Mesenchymal stem cell (in vitro differentiated cells and primary cell): ENCODE results near the gene PLPPR4.
"Not testable (repeated sequence)": the region's sequence is repeated elsewhere in the genome, so short reads cannot be mapped to it uniquely, and the experiment has no call there.

ENCODE experiments used
- DNase-seq: peaks from one replicate; pipeline ENCODE4 v3.0.0-alpha.2; 2013
- H2AFZ ChIP-seq: one replicate; pipeline ENCODE4 v1.6.1; 2013; ENCODE audit warnings: low read depth, mild to moderate bottlenecking, control low read depth, inconsistent platforms, low read length, moderate library complexity
- H2AK5ac ChIP-seq: 2 replicates; pipeline ENCODE4 v1.6.1; 2013; ENCODE audit warnings: low read length, moderate library complexity, mild to moderate bottlenecking, inconsistent platforms; ENCODE audit not compliant: severe bottlenecking
- H2BK120ac ChIP-seq: one replicate; pipeline ENCODE4 v1.6.1; 2013; ENCODE audit warnings: low read depth, mild to moderate bottlenecking, inconsistent platforms, low read length, moderate library complexity
- H2BK12ac ChIP-seq, 2 experiments: one replicate each; pipeline ENCODE4 v1.6.1; 2013; ENCODE audit warnings: inconsistent platforms in 2 of 2, low read length in 2 of 2, mild to moderate bottlenecking in 2 of 2, moderate library complexity in 2 of 2, control low read depth in 1 of 2
- H2BK15ac ChIP-seq: one replicate; pipeline ENCODE4 v1.6.1; 2013; ENCODE audit warnings: mild to moderate bottlenecking, low read depth, inconsistent platforms; ENCODE audit not compliant: poor library complexity, severe bottlenecking
- H2BK5ac ChIP-seq: 2 replicates; pipeline ENCODE4 v1.6.1; 2013; ENCODE audit warnings: low read depth, mild to moderate bottlenecking, low read length, control low read depth, inconsistent platforms; ENCODE audit not compliant: poor library complexity, severe bottlenecking
- H3K14ac ChIP-seq, 2 experiments: one replicate each; pipeline ENCODE4 v1.6.1; 2013; ENCODE audit warnings: inconsistent platforms in 2 of 2, low read length in 2 of 2, control low read depth in 1 of 2, mild to moderate bottlenecking in 1 of 2, moderate library complexity in 1 of 2
- H3K18ac ChIP-seq, 2 experiments: one replicate each; pipeline ENCODE4 v1.6.1; 2013; ENCODE audit warnings: inconsistent platforms in 2 of 2, low read length in 2 of 2, control low read depth in 1 of 2, low read depth in 1 of 2, mild to moderate bottlenecking in 1 of 2
- H3K23ac ChIP-seq, 2 experiments: one replicate each; pipeline ENCODE4 v1.6.1; 2013; ENCODE audit warnings: inconsistent platforms in 2 of 2, low read length in 2 of 2, mild to moderate bottlenecking in 2 of 2, moderate library complexity in 2 of 2, control low read depth in 1 of 2
- H3K27ac ChIP-seq: 2 replicates; pipeline ENCODE4 v1.5.1; 2013; ENCODE audit warnings: mild to moderate bottlenecking, moderate library complexity, low read length, control low read depth, inconsistent platforms; ENCODE audit not compliant: poor library complexity, severe bottlenecking
- H3K27me3 ChIP-seq, 2 experiments: 2 replicates each; pipeline versions ENCODE4 v1.6.1 to v1.7.0; 2013; ENCODE audit warnings: low read length in 2 of 2, mild to moderate bottlenecking in 2 of 2, moderate library complexity in 2 of 2, control low read depth in 1 of 2, inconsistent platforms in 1 of 2; ENCODE audit not compliant: control insufficient read depth in 1 of 2, insufficient read depth in 1 of 2
- H3K36me3 ChIP-seq, 2 experiments: 2 replicates each; pipeline versions ENCODE4 v1.6.1 to v1.7.0; 2013; ENCODE audit warnings: low read length in 2 of 2, control low read depth in 1 of 2, inconsistent platforms in 1 of 2, low read depth in 1 of 2, mild to moderate bottlenecking in 1 of 2; ENCODE audit not compliant: insufficient read depth in 2 of 2, control insufficient read depth in 1 of 2
- H3K4ac ChIP-seq, 2 experiments: one replicate each; pipeline ENCODE4 v1.6.1; 2013; ENCODE audit warnings: inconsistent platforms in 2 of 2, low read length in 2 of 2, mild to moderate bottlenecking in 2 of 2, moderate library complexity in 2 of 2, control low read depth in 1 of 2, low read depth in 1 of 2
- H3K4me1 ChIP-seq: 2 replicates; pipeline ENCODE4 v1.6.1; 2013; ENCODE audit warnings: low read depth, low read length, control low read depth; ENCODE audit not compliant: control insufficient read depth, insufficient read depth
- H3K4me2 ChIP-seq: 2 replicates; pipeline ENCODE4 v1.6.1; 2013; ENCODE audit warnings: low read length, mild to moderate bottlenecking, inconsistent platforms; ENCODE audit not compliant: poor library complexity, severe bottlenecking
- H3K4me3 ChIP-seq, 2 experiments: 2 replicates each; pipeline versions ENCODE4 v1.5.1 to v1.7.0; 2013; ENCODE audit warnings: low read length in 2 of 2, mild to moderate bottlenecking in 2 of 2, control low read depth in 1 of 2, low read depth in 1 of 2; ENCODE audit not compliant: insufficient read depth in 1 of 2
- H3K79me1 ChIP-seq: replicated peaks from 2 replicates; pipeline ENCODE4 v1.6.1; 2013; ENCODE audit warnings: mild to moderate bottlenecking, control low read depth, low read length, inconsistent platforms; ENCODE audit not compliant: poor library complexity, severe bottlenecking
- H3K9ac ChIP-seq: 2 replicates; pipeline ENCODE4 v1.7.0; 2013; ENCODE audit warnings: mild to moderate bottlenecking, low read length, moderate library complexity
- H3K9me3 ChIP-seq: 2 replicates; pipeline ENCODE4 v1.7.0; 2013; ENCODE audit warnings: mild to moderate bottlenecking, low read length; ENCODE audit not compliant: control insufficient read depth
- H4K8ac ChIP-seq: one replicate; pipeline ENCODE4 v1.6.1; 2013; ENCODE audit warnings: inconsistent platforms, mild to moderate bottlenecking, low read length, moderate library complexity
- H4K91ac ChIP-seq: one replicate; pipeline ENCODE4 v1.6.1; 2013; ENCODE audit warnings: mild to moderate bottlenecking, low read length, inconsistent platforms
- WGBS: methylation state at CpG from one replicate; pipeline ENCODE4 v1.1.7; 2013; ENCODE audit warnings: mixed read lengths; 5-methylcytosine and 5-hydroxymethylcytosine counted together

Gene PLPPR4

DNA sequence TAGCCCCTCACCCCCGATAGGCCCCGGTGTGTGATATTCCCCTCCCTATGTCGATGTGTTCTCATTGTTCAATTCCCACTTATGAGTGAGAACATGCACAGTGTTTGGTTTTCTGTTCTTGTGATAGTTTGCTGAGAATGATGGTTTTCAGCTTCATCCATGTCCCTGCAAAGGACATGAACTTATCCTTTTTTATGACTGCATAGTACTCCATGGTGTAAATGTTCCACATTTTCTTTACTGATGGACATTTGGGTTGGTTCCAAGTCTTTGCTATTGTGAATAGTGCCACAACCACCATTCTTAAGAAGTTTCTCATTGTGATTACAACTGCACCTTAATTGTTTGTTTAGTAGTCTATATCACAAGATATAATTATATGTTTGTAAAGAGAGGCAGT is 3.9 kb upstream of the PLPPR4 start:
- H2BK120ac ChIP-seq, H3K27ac ChIP-seq, H2BK5ac ChIP-seq, H3K36me3 ChIP-seq, H3K4me3 ChIP-seq, H3K4me2 ChIP-seq, H2AK5ac ChIP-seq, H3K4ac ChIP-seq, H3K14ac ChIP-seq, H3K23ac ChIP-seq, H2BK15ac ChIP-seq, H3K4me1 ChIP-seq, H4K8ac ChIP-seq, H3K9ac ChIP-seq, DNase-seq, H3K9me3 ChIP-seq, H3K79me1 ChIP-seq, H3K18ac ChIP-seq, H2AFZ ChIP-seq, H2BK12ac ChIP-seq, H4K91ac ChIP-seq: not testable (repeated sequence)
- WGBS: 100% methylated on average over 3 of the region's 3 CpGs
- H3K27me3 ChIP-seq: peaks cover 17 to 31% of the 10 kb centered on the region in 2 experiments

GRCh38 chr1:99265124-99265523 is 832 bp downstream of the PLPPR4 start:
- H3K9me3 ChIP-seq: no peaks in the 10 kb centered on the region
- H2BK120ac ChIP-seq: no peak overlapping the region
- H3K4me2 ChIP-seq: no peak overlapping the region
- no peak overlapping the region for H2AK5ac ChIP-seq
- no peaks in the 10 kb centered on the region for H3K79me1 ChIP-seq
- no peak overlapping the region for H2BK15ac ChIP-seq
- peaks cover 17 to 33% of the 10 kb centered on the region in 2 experiments for H3K27me3 ChIP-seq
- WGBS: 87% methylated on average over 2 of the region's 3 CpGs
- no peak overlapping the region for H3K14ac ChIP-seq
- H3K23ac ChIP-seq: no peak overlapping the region
- H3K36me3 ChIP-seq: no peaks in the 10 kb centered on the region
- H3K4ac ChIP-seq: no peak overlapping the region
- H2BK12ac ChIP-seq: no peak overlapping the region
- no peak overlapping the region for H3K27ac ChIP-seq
- H2BK5ac ChIP-seq: no peak overlapping the region
- H4K8ac ChIP-seq: no peak overlapping the region
- H3K9ac ChIP-seq: no peak overlapping the region
- H3K4me1 ChIP-seq: peaks cover 9% of the 10 kb centered on the region
- H4K91ac ChIP-seq: no peak overlapping the region
- DNase-seq: no peak
- peak overlapping the region in 1 of 2 experiments; percentile 82 for H3K4me3 ChIP-seq
- no peak overlapping the region for H2AFZ ChIP-seq
- H3K18ac ChIP-seq: no peak overlapping the region

DNA sequence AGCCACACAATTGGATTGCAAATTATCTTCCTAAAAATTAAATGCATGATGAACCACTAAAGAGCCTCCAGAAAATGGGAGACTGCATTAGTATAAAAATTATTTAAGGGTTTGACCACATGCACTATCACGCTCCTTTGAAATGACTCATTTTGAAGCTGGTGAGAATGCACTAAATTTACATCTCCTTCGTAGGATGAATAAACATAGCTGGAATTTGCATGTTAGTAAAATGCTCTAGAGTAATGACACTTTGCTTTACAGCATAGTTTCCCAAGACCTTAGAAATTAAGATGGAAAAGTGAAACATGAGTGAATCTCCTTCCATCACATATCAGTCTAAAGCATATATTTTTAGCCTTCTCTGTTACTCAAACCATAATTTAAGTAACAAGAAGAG is 2.4 kb downstream of the PLPPR4 start:
- no peak overlapping the region for H2BK5ac ChIP-seq
- no peak overlapping the region for H3K4me2 ChIP-seq
- no peak overlapping the region for H3K4ac ChIP-seq
- H3K9me3 ChIP-seq: no peaks in the 10 kb centered on the region
- H3K18ac ChIP-seq: no peak overlapping the region
- H3K36me3 ChIP-seq: no peaks in the 10 kb centered on the region
- no peak overlapping the region for H4K91ac ChIP-seq
- no peak overlapping the region for H3K23ac ChIP-seq
- no peak overlapping the region for H3K27ac ChIP-seq
- H2AK5ac ChIP-seq: no peak overlapping the region
- peaks cover 17 to 33% of the 10 kb centered on the region in 2 experiments for H3K27me3 ChIP-seq
- H3K9ac ChIP-seq: no peak overlapping the region
- H2BK15ac ChIP-seq: no peak overlapping the region
- H3K14ac ChIP-seq: no peak overlapping the region
- peak; percentile 85 for DNase-seq
- no peak overlapping the region for H3K4me3 ChIP-seq
- no peak overlapping the region for H4K8ac ChIP-seq
- WGBS: no CpG with 5 or more reads among the region's 2 CpGs
- no peak overlapping the region for H2BK12ac ChIP-seq
- H2BK120ac ChIP-seq: no peak overlapping the region
- peaks cover 9% of the 10 kb centered on the region for H3K4me1 ChIP-seq
- H2AFZ ChIP-seq: no peak overlapping the region
- H3K79me1 ChIP-seq: no peaks in the 10 kb centered on the region

- Histone ChIP-seq H3K9ac (no peak overlapping the region), H2BK5ac (no peak overlapping the region), H4K91ac (no peak overlapping the region), H3K36me3 (no peaks in the 10 kb centered on the region), H2AFZ (no peak overlapping the region), H2BK12ac (no peak overlapping the region), H3K23ac (no peak overlapping the region), H3K18ac (no peak overlapping the region), H2BK120ac (no peak overlapping the region), H2BK15ac (no peak overlapping the region), H3K4me3 (no peak overlapping the region), H3K14ac (no peak overlapping the region), H2AK5ac (no peak overlapping the region), H4K8ac (no peak overlapping the region), H3K27ac (no peak overlapping the region), H3K4me1 (peaks cover 9% of the 10 kb centered on the region), H3K9me3 (peaks cover 11% of the 10 kb centered on the region), H3K4ac (no peak overlapping the region), H3K4me2 (no peak overlapping the region), H3K79me1 (no peaks in the 10 kb centered on the region), H3K27me3 (peaks cover 17 to 24% of the 10 kb centered on the region in 2 experiments)
- DNase-seq: no peak
- no CpG with 5 or more reads among the region's 1 CpG for WGBS
Measured at GRCh38 chr1:99268021-99268420, 3.7 kb downstream of the PLPPR4 start.
